ENCODE measurements around the gene PLIN5.

GRCh38 chr19:4516939-4517300 is 18.1 kb downstream of the PLIN5 start:
- TF ChIP-seq CTCF (optimal IDR thresholded peaks at IDR 0.05 in 1 of 3, IDR thresholded peaks at IDR 0.05 in 1 of 3, conservative IDR thresholded peaks at IDR 0.05 in 1 of 3; ENCODE audit: extremely low read depth in 1 of 3, insufficient read depth in 2 of 3, low read length in 3 of 3) (no peak), EZH2 (IDR thresholded peaks at IDR 0.05; ENCODE audit: low read length) (no peak)

Data from keratinocyte (primary cell).